PFSK-1 (cell line): ENCODE results near the gene ATG9A.

ENCODE experiments used
- FOXP2 ChIP-seq: optimal IDR thresholded peaks from 2 replicates; pipeline ENCODE3; 2011; ENCODE audit warnings: borderline replicate concordance, control low read depth, inconsistent platforms; ENCODE audit not compliant: insufficient read depth; ENCODE audit errors: extremely low read length, extremely low read depth
- POLR2AphosphoS5 ChIP-seq: IDR thresholded peaks from 2 replicates; pipeline ENCODE4 v1.6.1; 2012; ENCODE audit warnings: low read depth, mild to moderate bottlenecking, control low read depth, low read length, moderate library complexity
- SIN3A ChIP-seq: IDR thresholded peaks from 2 replicates; pipeline ENCODE4 v1.6.1; 2012; ENCODE audit warnings: mild to moderate bottlenecking, low read length, moderate library complexity, borderline replicate concordance; ENCODE audit not compliant: insufficient read depth
- TAF1 ChIP-seq: IDR thresholded peaks from 2 replicates; pipeline ENCODE4 v1.6.1; 2012; ENCODE audit warnings: low read length, control low read depth, borderline replicate concordance; ENCODE audit not compliant: insufficient read depth
- TF ChIP-seq, protein P1 (sequence below), 2 experiments: IDR thresholded peaks; 2 replicates each; pipeline versions ENCODE4 v1.6.1 to v1.8.0; 2011 to 2012; ENCODE audit warnings: low read depth in 2 of 2, low read length in 2 of 2, control low read depth in 1 of 2, inconsistent platforms in 1 of 2, mild to moderate bottlenecking in 1 of 2, moderate library complexity in 1 of 2; ENCODE audit not compliant: insufficient read depth in 1 of 2

Gene ATG9A

DNA sequence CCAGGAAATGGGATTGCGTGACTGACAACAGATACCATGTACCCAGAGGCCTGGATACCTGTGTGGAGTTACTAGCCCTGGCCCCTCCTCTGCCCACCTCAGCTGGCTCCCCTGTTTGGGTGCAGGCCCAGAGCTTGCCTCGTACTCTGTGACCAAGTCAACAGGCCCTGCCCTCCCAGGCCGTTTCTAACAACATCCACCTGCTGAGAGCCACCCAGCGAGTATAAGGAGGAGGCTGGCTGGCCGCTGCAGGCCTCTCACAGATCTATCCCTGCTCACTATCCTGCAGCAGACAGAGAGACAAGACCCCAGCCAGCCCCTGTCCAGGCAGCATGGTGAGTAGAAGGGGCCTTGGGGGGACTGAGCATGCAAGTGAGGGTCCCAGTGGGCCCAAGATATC lies 36.8 kb upstream of the ATG9A start:
- TF ChIP-seq SIN3A (no peak), FOXP2 (no peak), TAF1 (no peak), POLR2AphosphoS5 (no peak)
- TF ChIP-seq, protein P1, sequence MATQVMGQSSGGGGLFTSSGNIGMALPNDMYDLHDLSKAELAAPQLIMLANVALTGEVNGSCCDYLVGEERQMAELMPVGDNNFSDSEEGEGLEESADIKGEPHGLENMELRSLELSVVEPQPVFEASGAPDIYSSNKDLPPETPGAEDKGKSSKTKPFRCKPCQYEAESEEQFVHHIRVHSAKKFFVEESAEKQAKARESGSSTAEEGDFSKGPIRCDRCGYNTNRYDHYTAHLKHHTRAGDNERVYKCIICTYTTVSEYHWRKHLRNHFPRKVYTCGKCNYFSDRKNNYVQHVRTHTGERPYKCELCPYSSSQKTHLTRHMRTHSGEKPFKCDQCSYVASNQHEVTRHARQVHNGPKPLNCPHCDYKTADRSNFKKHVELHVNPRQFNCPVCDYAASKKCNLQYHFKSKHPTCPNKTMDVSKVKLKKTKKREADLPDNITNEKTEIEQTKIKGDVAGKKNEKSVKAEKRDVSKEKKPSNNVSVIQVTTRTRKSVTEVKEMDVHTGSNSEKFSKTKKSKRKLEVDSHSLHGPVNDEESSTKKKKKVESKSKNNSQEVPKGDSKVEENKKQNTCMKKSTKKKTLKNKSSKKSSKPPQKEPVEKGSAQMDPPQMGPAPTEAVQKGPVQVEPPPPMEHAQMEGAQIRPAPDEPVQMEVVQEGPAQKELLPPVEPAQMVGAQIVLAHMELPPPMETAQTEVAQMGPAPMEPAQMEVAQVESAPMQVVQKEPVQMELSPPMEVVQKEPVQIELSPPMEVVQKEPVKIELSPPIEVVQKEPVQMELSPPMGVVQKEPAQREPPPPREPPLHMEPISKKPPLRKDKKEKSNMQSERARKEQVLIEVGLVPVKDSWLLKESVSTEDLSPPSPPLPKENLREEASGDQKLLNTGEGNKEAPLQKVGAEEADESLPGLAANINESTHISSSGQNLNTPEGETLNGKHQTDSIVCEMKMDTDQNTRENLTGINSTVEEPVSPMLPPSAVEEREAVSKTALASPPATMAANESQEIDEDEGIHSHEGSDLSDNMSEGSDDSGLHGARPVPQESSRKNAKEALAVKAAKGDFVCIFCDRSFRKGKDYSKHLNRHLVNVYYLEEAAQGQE (IDR thresholded peaks at IDR 0.05; ENCODE audit: insufficient read depth in 1 of 2, low read depth in 2 of 2, low read length in 2 of 2), result no peak

DNA sequence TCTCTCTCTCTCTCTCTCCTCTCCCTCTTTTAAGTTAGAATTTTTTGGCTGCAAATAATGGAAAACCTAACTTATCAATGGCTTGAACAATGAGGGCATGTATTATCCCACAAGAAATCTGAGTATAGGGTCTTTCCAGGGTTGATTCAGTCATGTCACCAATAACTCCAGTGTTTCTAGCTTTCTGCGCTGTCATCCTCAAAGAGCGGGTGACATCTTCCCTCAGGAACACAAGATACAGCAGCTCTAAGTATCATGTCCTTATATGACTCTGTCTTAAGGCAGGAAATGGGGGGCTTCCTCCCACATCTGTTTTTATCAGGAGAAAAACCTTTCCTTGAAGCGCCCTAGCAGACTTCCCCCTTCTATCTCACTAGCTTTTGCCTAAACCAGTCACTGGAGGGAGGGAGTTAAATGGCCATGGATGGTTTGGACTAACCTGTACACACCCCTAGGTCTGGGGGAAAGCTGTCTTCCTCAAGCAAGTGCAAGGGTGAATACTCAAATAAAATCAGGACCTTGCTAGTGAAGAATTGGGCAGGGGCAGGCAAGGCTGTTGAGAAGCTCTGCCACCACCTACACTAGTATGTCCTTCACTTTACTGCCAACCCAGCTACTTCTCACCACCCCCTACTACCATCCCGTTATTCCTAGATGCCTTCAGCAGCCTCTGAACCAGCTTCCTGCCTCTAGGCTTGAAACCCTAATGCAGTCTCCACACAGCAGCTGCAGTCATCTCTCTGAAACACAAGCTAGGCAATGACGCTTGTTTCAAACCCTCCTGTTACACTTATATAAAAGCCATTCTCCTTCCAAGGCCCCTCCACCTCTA lies 31.8 kb upstream of the ATG9A start:
- no peak for TF ChIP-seq TAF1
- TF ChIP-seq, protein P1 (IDR thresholded peaks at IDR 0.05; ENCODE audit: insufficient read depth in 1 of 2, low read depth in 2 of 2, low read length in 2 of 2), result no peak
- TF ChIP-seq FOXP2, result no peak
- no peak for TF ChIP-seq POLR2AphosphoS5
- no peak for TF ChIP-seq SIN3A

DNA sequence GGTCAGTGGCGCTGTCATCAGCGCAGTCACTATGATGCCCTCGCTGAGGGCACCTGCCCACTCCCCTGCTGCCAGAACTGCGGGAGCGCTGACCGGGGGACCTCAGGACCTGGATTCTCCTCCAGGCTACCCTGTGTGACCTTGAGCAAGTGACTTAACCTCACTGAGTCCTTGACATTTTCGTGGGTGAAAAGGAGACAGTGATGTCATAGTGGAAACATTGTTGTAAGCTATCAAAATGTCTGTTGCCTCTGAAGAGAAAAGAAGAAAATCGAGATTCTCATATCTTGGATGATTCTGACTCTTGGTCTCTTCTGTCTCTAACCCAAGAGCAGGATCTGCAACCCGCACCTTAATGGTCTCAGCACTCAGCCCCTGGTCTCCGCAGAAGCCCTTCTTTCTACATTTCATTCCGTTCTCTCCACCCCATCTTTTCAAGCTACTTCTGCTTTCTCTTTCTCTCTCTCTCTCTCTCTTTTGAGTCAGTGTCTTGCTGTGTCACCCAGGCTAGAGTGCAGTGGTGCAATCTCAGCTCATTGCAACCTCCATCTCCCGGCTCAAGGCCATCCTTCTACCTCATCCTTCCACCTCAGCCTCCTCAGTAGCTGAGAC lies 25.3 kb upstream of the ATG9A start:
- TF ChIP-seq POLR2AphosphoS5 (no peak), SIN3A (no peak), TAF1 (no peak), FOXP2 (no peak)
- TF ChIP-seq, protein P1 (IDR thresholded peaks at IDR 0.05; ENCODE audit: insufficient read depth in 1 of 2, low read depth in 2 of 2, low read length in 2 of 2), result no peak

DNA sequence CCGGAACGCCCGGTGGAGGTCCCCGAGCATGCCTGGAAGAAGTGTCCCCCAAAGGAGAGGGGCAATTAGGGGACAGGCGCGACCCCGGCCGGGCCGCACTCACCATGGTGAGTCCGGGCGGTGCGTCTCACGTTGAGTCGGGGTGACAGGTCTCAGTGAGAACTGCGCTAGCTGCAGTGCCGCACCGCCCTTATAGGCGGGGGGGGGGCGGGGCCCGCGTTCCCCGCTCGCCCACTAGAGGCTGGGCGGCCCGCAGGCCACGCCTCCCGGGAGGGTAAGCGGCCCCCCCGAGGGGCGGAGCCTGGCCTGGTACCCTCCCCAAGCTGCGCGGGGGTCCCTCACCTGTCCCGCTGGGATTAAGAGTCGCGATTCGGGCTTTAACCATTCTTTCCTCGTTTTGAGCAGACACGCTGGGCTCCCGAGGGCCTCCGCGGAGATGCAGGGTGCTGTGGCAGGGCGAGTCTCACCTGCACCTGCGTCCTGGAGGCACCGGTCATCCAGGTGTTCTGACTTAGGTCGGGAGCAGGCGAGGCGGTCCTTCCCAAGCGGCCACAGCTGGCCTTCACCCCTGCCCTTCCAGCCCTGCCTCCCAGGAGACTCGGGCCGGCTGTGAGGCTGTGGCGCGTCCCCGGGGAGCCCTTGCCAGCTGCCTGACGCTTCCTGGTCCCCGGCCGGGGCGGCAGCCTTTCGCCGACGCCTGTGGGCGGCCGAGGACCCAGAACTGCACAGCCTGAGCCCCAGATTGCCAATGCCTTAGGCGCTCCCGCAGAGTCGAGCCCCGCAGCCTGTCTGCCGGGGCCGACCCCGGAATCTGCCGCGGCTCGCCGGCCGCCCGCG lies 24.5 kb upstream of the ATG9A start, which contains the start of gene TUBA4A:
Gene TUBA4A, minus strand, starts transcription at position 166 of the 837 bp plus-strand sequence. Its CDS starts 60 bp downstream, at position 106.
- TF ChIP-seq TAF1, result no peak
- TF ChIP-seq FOXP2, result no peak
- TF ChIP-seq, protein P1 (IDR thresholded peaks at IDR 0.05; ENCODE audit: insufficient read depth in 1 of 2, low read depth in 2 of 2, low read length in 2 of 2), result no peak
- no peak for TF ChIP-seq SIN3A
- no peak for TF ChIP-seq POLR2AphosphoS5
